ENCODE results near the gene ZNF804A.

The ZNF804A gene

GRCh38 chr2:184920451-184920965, 322.2 kb downstream of the ZNF804A start:
- Histone ChIP-seq H3K4me3 (ENCODE audit: low read length) (no peak overlapping the region), H3K27ac (ENCODE audit: low read length) (no peak overlapping the region), H3K9me3 (ENCODE audit: control insufficient read depth, insufficient read depth, low read length) (no peaks in the 10 kb centered on the region), H3K36me3 (ENCODE audit: control insufficient read depth, insufficient read depth, low read length) (no peaks in the 10 kb centered on the region), H3K27me3 (ENCODE audit: control insufficient read depth, insufficient read depth, low read length) (no peaks in the 10 kb centered on the region), H3K4me1 (ENCODE audit: control insufficient read depth, insufficient read depth, low read length) (no peaks in the 10 kb centered on the region)
- DNase-seq (ENCODE audit: low read depth, low spot score): no peak
- no CpG with 5 or more reads among the region's 3 CpGs for WGBS (ENCODE audit: insufficient coverage, insufficient read length)

GRCh38 chr2:184921676-184922075, 323.3 kb downstream of the ZNF804A start:
- Histone ChIP-seq H3K27ac (ENCODE audit: low read length) (no peak overlapping the region), H3K9me3 (ENCODE audit: control insufficient read depth, insufficient read depth, low read length) (no peaks in the 10 kb centered on the region), H3K36me3 (ENCODE audit: control insufficient read depth, insufficient read depth, low read length) (no peaks in the 10 kb centered on the region), H3K27me3 (ENCODE audit: control insufficient read depth, insufficient read depth, low read length) (no peaks in the 10 kb centered on the region), H3K4me1 (ENCODE audit: control insufficient read depth, insufficient read depth, low read length) (no peaks in the 10 kb centered on the region), H3K4me3 (ENCODE audit: low read length) (no peak overlapping the region)
- DNase-seq (ENCODE audit: low read depth, low spot score): no peak
- no CpG with 5 or more reads among the region's 2 CpGs for WGBS (ENCODE audit: insufficient coverage, insufficient read length)

GRCh38 chr2:184923751-184924150, 325.4 kb downstream of the ZNF804A start:
- Histone ChIP-seq H3K27me3 (ENCODE audit: control insufficient read depth, insufficient read depth, low read length) (no peaks in the 10 kb centered on the region), H3K4me3 (ENCODE audit: low read length) (no peak overlapping the region), H3K36me3 (ENCODE audit: control insufficient read depth, insufficient read depth, low read length) (no peaks in the 10 kb centered on the region), H3K9me3 (ENCODE audit: control insufficient read depth, insufficient read depth, low read length) (no peaks in the 10 kb centered on the region), H3K27ac (ENCODE audit: low read length) (no peak overlapping the region), H3K4me1 (ENCODE audit: control insufficient read depth, insufficient read depth, low read length) (no peaks in the 10 kb centered on the region)
- DNase-seq (ENCODE audit: low read depth, low spot score): no peak
- no CpG with 5 or more reads among the region's 1 CpG for WGBS (ENCODE audit: insufficient coverage, insufficient read length)

GRCh38 chr2:184927040-184927439, 328.7 kb downstream of the ZNF804A start:
- Histone ChIP-seq H3K27me3 (ENCODE audit: control insufficient read depth, insufficient read depth, low read length) (no peaks in the 10 kb centered on the region), H3K36me3 (ENCODE audit: control insufficient read depth, insufficient read depth, low read length) (no peaks in the 10 kb centered on the region)
- no CpG with 5 or more reads among the region's 2 CpGs for WGBS (ENCODE audit: insufficient coverage, insufficient read length)

GRCh38 chr2:184936761-184937160, 338.4 kb downstream of the ZNF804A start:
- Histone ChIP-seq H3K9me3 (ENCODE audit: control insufficient read depth, insufficient read depth, low read length) (no peaks in the 10 kb centered on the region), H3K27ac (ENCODE audit: low read length) (no peak overlapping the region), H3K4me1 (ENCODE audit: control insufficient read depth, insufficient read depth, low read length) (no peaks in the 10 kb centered on the region), H3K36me3 (ENCODE audit: control insufficient read depth, insufficient read depth, low read length) (no peaks in the 10 kb centered on the region), H3K27me3 (ENCODE audit: control insufficient read depth, insufficient read depth, low read length) (no peaks in the 10 kb centered on the region), H3K4me3 (ENCODE audit: low read length) (no peak overlapping the region)
- no peak for DNase-seq (ENCODE audit: low read depth, low spot score)

More at GRCh38 chr2:184927040-184927439, 328.7 kb downstream of the ZNF804A start:
- DNase-seq (ENCODE audit: low read depth, low spot score): no peak
- no peak overlapping the region for H3K27ac ChIP-seq (ENCODE audit: low read length)
- H3K4me3 ChIP-seq (ENCODE audit: low read length): no peak overlapping the region
- H3K4me1 ChIP-seq (ENCODE audit: control insufficient read depth, insufficient read depth, low read length): no peaks in the 10 kb centered on the region
- H3K9me3 ChIP-seq (ENCODE audit: control insufficient read depth, insufficient read depth, low read length): no peaks in the 10 kb centered on the region

GRCh38 chr2:184938221-184938985, 340.1 kb downstream of the ZNF804A start:
- no peak overlapping the region for H3K27ac ChIP-seq (ENCODE audit: low read length)
- no peak overlapping the region for H3K4me3 ChIP-seq (ENCODE audit: low read length)
- no peaks in the 10 kb centered on the region for H3K9me3 ChIP-seq (ENCODE audit: control insufficient read depth, insufficient read depth, low read length)
- no CpG with 5 or more reads among the region's 5 CpGs for WGBS (ENCODE audit: insufficient coverage, insufficient read length)
- H3K4me1 ChIP-seq (ENCODE audit: control insufficient read depth, insufficient read depth, low read length): no peaks in the 10 kb centered on the region
- no peaks in the 10 kb centered on the region for H3K36me3 ChIP-seq (ENCODE audit: control insufficient read depth, insufficient read depth, low read length)
- no peaks in the 10 kb centered on the region for H3K27me3 ChIP-seq (ENCODE audit: control insufficient read depth, insufficient read depth, low read length)
- DNase-seq (ENCODE audit: low read depth, low spot score): no peak

GRCh38 chr2:184945326-184945725, 347.0 kb downstream of the ZNF804A start:
- no CpG with 5 or more reads among the region's 4 CpGs for WGBS (ENCODE audit: insufficient coverage, insufficient read length)
- H3K4me1 ChIP-seq (ENCODE audit: control insufficient read depth, insufficient read depth, low read length): no peaks in the 10 kb centered on the region
- H3K27ac ChIP-seq (ENCODE audit: low read length): no peak overlapping the region
- no peaks in the 10 kb centered on the region for H3K9me3 ChIP-seq (ENCODE audit: control insufficient read depth, insufficient read depth, low read length)
- no peaks in the 10 kb centered on the region for H3K27me3 ChIP-seq (ENCODE audit: control insufficient read depth, insufficient read depth, low read length)
- no peaks in the 10 kb centered on the region for H3K36me3 ChIP-seq (ENCODE audit: control insufficient read depth, insufficient read depth, low read length)
- no peak overlapping the region for H3K4me3 ChIP-seq (ENCODE audit: low read length)
- DNase-seq (ENCODE audit: low read depth, low spot score): no peak

GRCh38 chr2:184945824-184946223, 347.5 kb downstream of the ZNF804A start:
- Histone ChIP-seq H3K4me3 (ENCODE audit: low read length) (no peak overlapping the region), H3K36me3 (ENCODE audit: control insufficient read depth, insufficient read depth, low read length) (no peaks in the 10 kb centered on the region), H3K4me1 (ENCODE audit: control insufficient read depth, insufficient read depth, low read length) (no peaks in the 10 kb centered on the region), H3K9me3 (ENCODE audit: control insufficient read depth, insufficient read depth, low read length) (no peaks in the 10 kb centered on the region), H3K27me3 (ENCODE audit: control insufficient read depth, insufficient read depth, low read length) (no peaks in the 10 kb centered on the region), H3K27ac (ENCODE audit: low read length) (no peak overlapping the region)
- no peak for DNase-seq (ENCODE audit: low read depth, low spot score)

GRCh38 chr2:184956856-184957255, 358.5 kb downstream of the ZNF804A start:
- Histone ChIP-seq H3K36me3 (ENCODE audit: control insufficient read depth, insufficient read depth, low read length) (no peaks in the 10 kb centered on the region), H3K27me3 (ENCODE audit: control insufficient read depth, insufficient read depth, low read length) (no peaks in the 10 kb centered on the region), H3K9me3 (ENCODE audit: control insufficient read depth, insufficient read depth, low read length) (no peaks in the 10 kb centered on the region), H3K27ac (ENCODE audit: low read length) (no peak overlapping the region), H3K4me3 (ENCODE audit: low read length) (no peak overlapping the region), H3K4me1 (ENCODE audit: control insufficient read depth, insufficient read depth, low read length) (no peaks in the 10 kb centered on the region)
- WGBS (ENCODE audit: insufficient coverage, insufficient read length): no CpG with 5 or more reads among the region's 3 CpGs
- DNase-seq (ENCODE audit: low read depth, low spot score): no peak

- no peaks in the 10 kb centered on the region for H3K27me3 ChIP-seq (ENCODE audit: control insufficient read depth, insufficient read depth, low read length)
- DNase-seq (ENCODE audit: low read depth, low spot score): no peak
- WGBS (ENCODE audit: insufficient coverage, insufficient read length): no CpG with 5 or more reads among the region's 3 CpGs
- H3K4me3 ChIP-seq (ENCODE audit: low read length): no peak overlapping the region
- no peak overlapping the region for H3K27ac ChIP-seq (ENCODE audit: low read length)
- no peaks in the 10 kb centered on the region for H3K9me3 ChIP-seq (ENCODE audit: control insufficient read depth, insufficient read depth, low read length)
- H3K4me1 ChIP-seq (ENCODE audit: control insufficient read depth, insufficient read depth, low read length): no peaks in the 10 kb centered on the region
- no peaks in the 10 kb centered on the region for H3K36me3 ChIP-seq (ENCODE audit: control insufficient read depth, insufficient read depth, low read length)
Observed at GRCh38 chr2:184971546-184972068, 373.3 kb downstream of the ZNF804A start.

All from iPS DF 6.9 (cell line).